Thyroid gland (tissue), 4 donors: ENCODE measurements around the gene PRR5.

Experiments
- POLR2A ChIP-seq, 2 donors: fragments of 450-650 bp; IDR thresholded peaks; one replicate each; pipeline ENCODE4 v1.6.1; 2017; ENCODE audit warnings: antibody characterized with exemption in 2 of 2, mild to moderate bottlenecking in 2 of 2, moderate library complexity in 1 of 2
- TF ChIP-seq, protein P1 (sequence below), 6 experiments: fragments of 200-600 bp in 3 of 6; fragments of 450-650 bp in 3 of 6; sonication (generic) in 3 of 6; IDR thresholded peaks; one replicate each; pipeline ENCODE4 v1.5.1; 2016 to 2019; ENCODE audit warnings: antibody characterized with exemption in 6 of 6, mild to moderate bottlenecking in 2 of 6, inconsistent platforms in 1 of 6, moderate library complexity in 1 of 6

GRCh38 chr22:44678556-44679305 lies 23.3 kb upstream of the PRR5 start:
- TF ChIP-seq, protein P1, sequence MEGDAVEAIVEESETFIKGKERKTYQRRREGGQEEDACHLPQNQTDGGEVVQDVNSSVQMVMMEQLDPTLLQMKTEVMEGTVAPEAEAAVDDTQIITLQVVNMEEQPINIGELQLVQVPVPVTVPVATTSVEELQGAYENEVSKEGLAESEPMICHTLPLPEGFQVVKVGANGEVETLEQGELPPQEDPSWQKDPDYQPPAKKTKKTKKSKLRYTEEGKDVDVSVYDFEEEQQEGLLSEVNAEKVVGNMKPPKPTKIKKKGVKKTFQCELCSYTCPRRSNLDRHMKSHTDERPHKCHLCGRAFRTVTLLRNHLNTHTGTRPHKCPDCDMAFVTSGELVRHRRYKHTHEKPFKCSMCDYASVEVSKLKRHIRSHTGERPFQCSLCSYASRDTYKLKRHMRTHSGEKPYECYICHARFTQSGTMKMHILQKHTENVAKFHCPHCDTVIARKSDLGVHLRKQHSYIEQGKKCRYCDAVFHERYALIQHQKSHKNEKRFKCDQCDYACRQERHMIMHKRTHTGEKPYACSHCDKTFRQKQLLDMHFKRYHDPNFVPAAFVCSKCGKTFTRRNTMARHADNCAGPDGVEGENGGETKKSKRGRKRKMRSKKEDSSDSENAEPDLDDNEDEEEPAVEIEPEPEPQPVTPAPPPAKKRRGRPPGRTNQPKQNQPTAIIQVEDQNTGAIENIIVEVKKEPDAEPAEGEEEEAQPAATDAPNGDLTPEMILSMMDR (IDR thresholded peaks at IDR 0.05): no peak
- TF ChIP-seq POLR2A (IDR thresholded peaks at IDR 0.05): no peak
